Liver (tissue), 9 donors: ENCODE measurements around the gene SVEP1. TPM values are rescaled to one million over a fixed set of nuclear protein-coding genes. Genes with fewer than 3 reads are reported as not detected.

Experiments
- DNase-seq: peaks from one replicate; pipeline ENCODE4 v3.0.0-alpha.2; 2017; ENCODE audit warnings: low spot score
- H3K27ac ChIP-seq, 2 donors: one replicate each; pipeline ENCODE4 v1.7.0; 2013; ENCODE audit warnings: inconsistent platforms in 2 of 2, low read length in 2 of 2, control low read depth in 1 of 2, low read depth in 1 of 2, mild to moderate bottlenecking in 1 of 2
- H3K27me3 ChIP-seq, 4 donors: one replicate each; pipeline versions ENCODE4 v1.6.1 to v1.7.0; 2013; ENCODE audit warnings: low read length in 3 of 4, inconsistent platforms in 1 of 4, mild to moderate bottlenecking in 1 of 4, moderate library complexity in 1 of 4; ENCODE audit not compliant: control insufficient read depth in 4 of 4, insufficient read depth in 4 of 4
- H3K36me3 ChIP-seq, 4 donors: one replicate each; pipeline versions ENCODE4 v1.6.1 to v1.7.0; 2013; ENCODE audit warnings: low read length in 3 of 4, mild to moderate bottlenecking in 3 of 4, low read depth in 1 of 4, moderate library complexity in 1 of 4; ENCODE audit not compliant: control insufficient read depth in 4 of 4, insufficient read depth in 3 of 4
- H3K4me1 ChIP-seq, 4 donors: one replicate each; pipeline versions ENCODE4 v1.6.1 to v1.7.0; 2013; ENCODE audit warnings: low read length in 3 of 4, mild to moderate bottlenecking in 3 of 4, moderate library complexity in 1 of 4; ENCODE audit not compliant: control insufficient read depth in 4 of 4, insufficient read depth in 4 of 4
- H3K4me3 ChIP-seq, 3 donors: one replicate each; pipeline versions ENCODE4 v1.6.1 to v1.7.0; 2013; ENCODE audit warnings: low read length in 3 of 3, control low read depth in 1 of 3, low read depth in 1 of 3, mild to moderate bottlenecking in 1 of 3
- H3K9ac ChIP-seq, 2 donors: one replicate each; pipeline ENCODE4 v1.7.0; 2013; ENCODE audit warnings: low read length in 2 of 2, mild to moderate bottlenecking in 2 of 2, moderate library complexity in 2 of 2, control low read depth in 1 of 2, low read depth in 1 of 2
- H3K9me3 ChIP-seq, 4 donors: one replicate each; pipeline versions ENCODE4 v1.6.1 to v1.7.0; 2013; ENCODE audit warnings: low read length in 3 of 4; ENCODE audit not compliant: control insufficient read depth in 4 of 4
- ATF3 ChIP-seq: IDR thresholded peaks from 2 replicates; pipeline ENCODE4 v1.6.1; 2016; ENCODE audit warnings: antibody characterized with exemption
- CTCF ChIP-seq: fragments of 150-350 bp; IDR thresholded peaks from 2 replicates; pipeline ENCODE4 v1.5.1; 2017; ENCODE audit warnings: improper control_type of control experiment, low read depth, low read length; ENCODE audit not compliant: missing input control
- EGR1 ChIP-seq, 2 donors: IDR thresholded peaks; 2 replicates each; pipeline ENCODE4 v1.6.1; 2016 to 2018; ENCODE audit warnings: antibody characterized with exemption in 2 of 2, low read depth in 2 of 2
- FOXA1 ChIP-seq: IDR thresholded peaks from 2 replicates; pipeline ENCODE4 v1.6.1; 2016; ENCODE audit warnings: antibody characterized with exemption
- FOXA2 ChIP-seq: IDR thresholded peaks from 2 replicates; pipeline ENCODE4 v1.6.1; 2016; ENCODE audit warnings: antibody characterized with exemption
- GABPA ChIP-seq, 2 donors: IDR thresholded peaks in 1 of 2; conservative IDR thresholded peaks in 1 of 2; 2 replicates each; pipeline ENCODE4 v1.6.1; 2016; ENCODE audit warnings: antibody characterized with exemption in 2 of 2, mild to moderate bottlenecking in 1 of 2, moderate library complexity in 1 of 2
- HNF4A ChIP-seq, 2 donors: conservative IDR thresholded peaks; 2 replicates each; pipeline ENCODE4 v1.6.1; 2016; ENCODE audit warnings: antibody characterized with exemption in 2 of 2, mild to moderate bottlenecking in 2 of 2
- HNF4G ChIP-seq: IDR thresholded peaks from 2 replicates; pipeline ENCODE4 v1.6.1; 2016; ENCODE audit warnings: antibody characterized with exemption
- JUND ChIP-seq, 2 donors: IDR thresholded peaks; 2 replicates each; pipeline ENCODE4 v1.6.1; 2016; ENCODE audit warnings: antibody characterized with exemption in 2 of 2
- MAX ChIP-seq: IDR thresholded peaks from 2 replicates; pipeline ENCODE4 v1.6.1; 2016; ENCODE audit warnings: antibody characterized with exemption
- NR2F2 ChIP-seq: IDR thresholded peaks from 2 replicates; pipeline ENCODE4 v1.6.1; 2016; ENCODE audit warnings: antibody characterized with exemption
- RAD21 ChIP-seq, 2 donors: IDR thresholded peaks; 2 replicates each; pipeline ENCODE4 v1.6.1; 2016; ENCODE audit warnings: antibody characterized with exemption in 2 of 2, mild to moderate bottlenecking in 2 of 2
- REST ChIP-seq: IDR thresholded peaks from 2 replicates; pipeline ENCODE4 v1.6.1; 2016; ENCODE audit warnings: antibody characterized with exemption, mild to moderate bottlenecking
- RXRA ChIP-seq, 2 donors: IDR thresholded peaks; 2 replicates each; pipeline ENCODE4 v1.6.1; 2017 to 2018; ENCODE audit warnings: antibody characterized with exemption in 2 of 2, mild to moderate bottlenecking in 1 of 2
- SP1 ChIP-seq: IDR thresholded peaks from 2 replicates; pipeline ENCODE4 v1.6.1; 2018; ENCODE audit warnings: antibody characterized with exemption, mild to moderate bottlenecking
- TAF1 ChIP-seq: conservative IDR thresholded peaks from 2 replicates; pipeline ENCODE4 v1.6.1; 2016; ENCODE audit warnings: antibody characterized with exemption, mild to moderate bottlenecking
- ZBTB33 ChIP-seq: IDR thresholded peaks from 2 replicates; pipeline ENCODE4 v1.6.1; 2016; ENCODE audit warnings: antibody characterized with exemption
- WGBS: extraction: QIAGEN DNeasy Blood & Tissue Kit; methylation state at CpG from one replicate; pipeline ENCODE4 v1.1.7; 2013; 5-methylcytosine and 5-hydroxymethylcytosine counted together
- polyA plus RNA-seq, 2 donors: library from polyadenylated mRNA; stranded (reverse) in 1 of 2; unstranded in 1 of 2; fragments of 200-250 nt in 1 of 2; fragments of >200 nt in 1 of 2; fragmentation: Nextera tagmentation in 1 of 2; extraction: Ambion mirVana in 1 of 2; gene quantifications; one replicate each; pipeline versions ENCODE4 v1.2.1 to v1.2.3, GENCODE V29; 2013 to 2015
- total RNA-seq, 2 donors: library from RNA; depleted of rRNA; stranded (reverse); fragments of >200 nt; gene quantifications; one replicate each; pipeline ENCODE4 v1.2.3, GENCODE V29; 2014
- donor health status: healthy.
- donor health status: healthy.
- donor health status: healthy.
- donor health status: healthy.
- donor health status: healthy.

The SVEP1 gene
- total and polyA plus RNA-seq, 4 donors, result 0.58 to 7.5 (median 1.8) TPM

- no peaks in the 10 kb centered on the region for H3K9me3 ChIP-seq
- H3K4me3 ChIP-seq, result no peak overlapping the region
- TF ChIP-seq ATF3 (no peak), RAD21 (IDR thresholded peaks at IDR 0.05) (no peak), FOXA2 (no peak), GABPA (IDR thresholded peaks at IDR 0.05 in 1 of 2, conservative IDR thresholded peaks at IDR 0.05 in 1 of 2) (no peak), TAF1 (no peak), SP1 (no peak), ZBTB33 (no peak), JUND (IDR thresholded peaks at IDR 0.05) (no peak), REST (no peak), RXRA (IDR thresholded peaks at IDR 0.05) (no peak), FOXA1 (no peak), CTCF (no peak)
- H3K4me1 ChIP-seq, result no peaks in the 10 kb centered on the region
- H3K9ac ChIP-seq, result no peak overlapping the region
- no peak overlapping the region for H3K27ac ChIP-seq
- no peaks in the 10 kb centered on the region for H3K27me3 ChIP-seq
- WGBS, result 80% methylated on average over 2 of the region's 2 CpGs
- H3K36me3 ChIP-seq, result no peaks in the 10 kb centered on the region
- DNase-seq, result no peak
Measured at GRCh38 chr9:110357505-110357904, 222.0 kb downstream of the SVEP1 start.

GRCh38 chr9:110356639-110357395 lies 222.7 kb downstream of the SVEP1 start:
- no peak overlapping the region for H3K27ac ChIP-seq
- no peak for TF ChIP-seq CTCF
- TF ChIP-seq MAX, result no peak
- TF ChIP-seq RAD21 (IDR thresholded peaks at IDR 0.05), result no peak
- no peak for TF ChIP-seq HNF4G
- TF ChIP-seq HNF4A (conservative IDR thresholded peaks at IDR 0.05), result no peak
- no peak for TF ChIP-seq JUND (IDR thresholded peaks at IDR 0.05)
- no peak for TF ChIP-seq TAF1
- no peak for TF ChIP-seq SP1
- TF ChIP-seq FOXA1, result no peak
- no peak for TF ChIP-seq RXRA (IDR thresholded peaks at IDR 0.05)
- TF ChIP-seq ZBTB33, result no peak
- TF ChIP-seq EGR1 (IDR thresholded peaks at IDR 0.05; ENCODE audit: low read depth in 2 of 2), result no peak
- no peak for TF ChIP-seq NR2F2

More at GRCh38 chr9:110356639-110357395, 222.7 kb downstream of the SVEP1 start:
- Histone ChIP-seq H3K4me3 (no peak overlapping the region), H3K9me3 (no peaks in the 10 kb centered on the region), H3K27me3 (no peaks in the 10 kb centered on the region), H3K36me3 (no peaks in the 10 kb centered on the region), H3K4me1 (no peaks in the 10 kb centered on the region), H3K9ac (no peak overlapping the region)
- no peak for DNase-seq
- WGBS, result 91% methylated on average over 4 of the region's 4 CpGs
